Tibial nerve (tissue), 4 donors: ENCODE data around the gene STAT5B. TPM values are rescaled to one million over a fixed set of nuclear protein-coding genes. Genes with fewer than 3 reads are reported as not detected.

ENCODE experiments used
- DNase-seq, 2 donors: peaks; one replicate each; pipeline ENCODE4 v3.0.0-alpha.2; 2019; ENCODE audit warnings: low spot score in 2 of 2
- H3K27ac ChIP-seq, 4 donors: fragments of 200-600 bp; sonication (generic) in 3 of 4; one replicate each; pipeline ENCODE4 v1.5.1; 2017 to 2019; ENCODE audit warnings: mild to moderate bottlenecking in 1 of 4
- H3K27me3 ChIP-seq, 2 donors: fragments of 200-600 bp; sonication (generic) in 1 of 2; one replicate each; pipeline versions ENCODE4 v1.5.1 to v1.6.0; 2017 to 2019
- H3K36me3 ChIP-seq, 3 donors: fragments of 200-600 bp; sonication (generic); one replicate each; pipeline ENCODE4 v1.5.1; 2018 to 2019
- H3K4me1 ChIP-seq, 4 donors: fragments of 200-600 bp; sonication (generic) in 3 of 4; one replicate each; pipeline ENCODE4 v1.5.1; 2017 to 2019
- H3K4me3 ChIP-seq, 4 donors: fragments of 200-600 bp; sonication (generic) in 3 of 4; one replicate each; pipeline ENCODE4 v1.5.1; 2017 to 2019; ENCODE audit warnings: mild to moderate bottlenecking in 1 of 4, moderate library complexity in 1 of 4
- H3K9me3 ChIP-seq, 4 donors: fragments of 200-600 bp; sonication (generic) in 3 of 4; one replicate each; pipeline ENCODE4 v1.5.1; 2017 to 2019
- CTCF ChIP-seq, 5 experiments: fragments of 200-600 bp in 3 of 5; fragments of 450-650 bp in 2 of 5; sonication (generic) in 3 of 5; IDR thresholded peaks; one replicate each; pipeline ENCODE4 v1.5.1; 2016 to 2019; ENCODE audit warnings: antibody characterized with exemption in 5 of 5, mild to moderate bottlenecking in 3 of 5, moderate library complexity in 2 of 5
- EP300 ChIP-seq, 2 donors: sonication (generic); formaldehyde crosslinking; IDR thresholded peaks; one replicate each; pipeline ENCODE4 v1.6.1; 2017; ENCODE audit warnings: antibody characterized with exemption in 2 of 2, mild to moderate bottlenecking in 1 of 2
- POLR2A ChIP-seq, 2 donors: fragments of 450-650 bp; IDR thresholded peaks; one replicate each; pipeline ENCODE4 v1.6.1; 2017; ENCODE audit warnings: antibody characterized with exemption in 2 of 2, mild to moderate bottlenecking in 2 of 2, moderate library complexity in 2 of 2
- WGBS, 2 donors: methylation state at CpG; one replicate each; pipeline ENCODE4 v1.1.5; 2018; 5-methylcytosine and 5-hydroxymethylcytosine counted together
- total RNA-seq, 4 donors: library from RNA; depleted of rRNA; stranded (reverse); fragments of >200 nt; gene quantifications; one replicate each; pipeline ENCODE4 v1.1.0, GENCODE V29; 2016

STAT5B gene
- total RNA-seq, 4 donors from 2014 or later: 96.8 to 117 (median 104) TPM

- H3K9me3 ChIP-seq: no peaks in the 10 kb centered on the region
- H3K27me3 ChIP-seq: peaks cover 0 to 32% of the 10 kb centered on the region in 2 donors
- H3K4me3 ChIP-seq: peak overlapping the region; percentile 29 to 61 (median 58)
- TF ChIP-seq POLR2A (IDR thresholded peaks at IDR 0.05) (peak; percentile 26 to 44), EP300 (IDR thresholded peaks at IDR 0.05) (peak in 1 of 2 donors; percentile 53), CTCF (IDR thresholded peaks at IDR 0.05) (peak; percentile 93 to 96 (median 95))
- H3K4me1 ChIP-seq: peaks cover 0 to 37% (median 24%) of the 10 kb centered on the region in 4 donors
- 5 to 8% methylated on average over 42 to 49 of the region's 83 CpGs for WGBS, 2 donors
- no peaks in the 10 kb centered on the region for H3K36me3 ChIP-seq
- peak overlapping the region; percentile 10 to 82 (median 79) for H3K27ac ChIP-seq
- peak; percentile 48 to 53 for DNase-seq
Measured at GRCh38 chr17:42183741-42184711, 92.2 kb downstream of the STAT5B start.

GRCh38 chr17:42182927-42183734 is 93.1 kb downstream of the STAT5B start:
- Histone ChIP-seq H3K36me3 (no peaks in the 10 kb centered on the region), H3K4me3 (peak overlapping the region; percentile 29 to 61 (median 58)), H3K9me3 (no peaks in the 10 kb centered on the region), H3K27ac (peak overlapping the region in 3 of 4 donors; percentile 76 to 82 (median 82)), H3K4me1 (peaks cover 0 to 37% (median 24%) of the 10 kb centered on the region in 4 donors), H3K27me3 (peaks cover 0 to 32% of the 10 kb centered on the region in 2 donors)
- 71 to 75% methylated on average over 9 of the region's 9 CpGs for WGBS, 2 donors
- DNase-seq: no peak
- TF ChIP-seq EP300 (IDR thresholded peaks at IDR 0.05): no peak
- TF ChIP-seq POLR2A (IDR thresholded peaks at IDR 0.05): no peak
- no peak for TF ChIP-seq CTCF (IDR thresholded peaks at IDR 0.05)

GRCh38 chr17:42181851-42182207 is 94.4 kb downstream of the STAT5B start:
- WGBS, 2 donors: 81 to 90% methylated on average over 2 of the region's 2 CpGs
- Histone ChIP-seq H3K27ac (no peak overlapping the region), H3K9me3 (no peaks in the 10 kb centered on the region), H3K27me3 (peaks cover 0 to 32% of the 10 kb centered on the region in 2 donors), H3K4me1 (peaks cover 0 to 37% (median 24%) of the 10 kb centered on the region in 4 donors), H3K4me3 (no peak overlapping the region), H3K36me3 (no peaks in the 10 kb centered on the region)
- TF ChIP-seq EP300 (IDR thresholded peaks at IDR 0.05) (no peak), POLR2A (IDR thresholded peaks at IDR 0.05) (no peak), CTCF (IDR thresholded peaks at IDR 0.05) (no peak)
- no peak for DNase-seq

- Histone ChIP-seq H3K4me3 (peak within 1 kb of the TSS; percentile 11 to 47 (median 32)), H3K4me1 (peaks cover 0 to 37% (median 24%) of the 10 kb centered on the region in 4 donors), H3K27ac (no peak within 1 kb of the TSS), H3K27me3 (peaks cover 0 to 32% of the 10 kb centered on the region in 2 donors), H3K36me3 (no peaks in the 10 kb centered on the region), H3K9me3 (no peaks in the 10 kb centered on the region)
- DNase-seq: peak; percentile 49 to 65
- TF ChIP-seq POLR2A (IDR thresholded peaks at IDR 0.05): no peak
- TF ChIP-seq CTCF (IDR thresholded peaks at IDR 0.05): peak in 4 of 5 experiments; percentile 14 to 57 (median 34)
- no peak for TF ChIP-seq EP300 (IDR thresholded peaks at IDR 0.05)
- WGBS, 2 donors: 6 to 29% methylated on average over 5 to 44 of the region's 60 CpGs
Measured at GRCh38 chr17:42180922-42181850, 95.0 kb downstream of the STAT5B start, which contains the start of gene KCNH4. TSS of gene KCNH4 (minus strand) at chr17:42181142. CDS start at chr17:42180945, 197 bp downstream.
